Activated naive CD8-positive, alpha-beta T cell treated with anti-CD3 and anti-CD28 coated beads, Interleukin-2, amount 10 ng/mL, durations not matched to agents 7 days and 5 days (primary cell): ENCODE measurements around the gene PTGFR. TPM values are rescaled to one million over a fixed set of nuclear protein-coding genes. Genes with fewer than 3 reads are reported as not detected.

Source experiments
- ATAC-seq: fragments of 150-1000 bp; cut with Tn5 transposase; one replicate; pipeline ENCODE4 v1.10.0; 2021; ENCODE audit warnings: low read depth, moderate library complexity
- POLR2A ChIA-PET: fragments of 350-600 bp; sonication (Branson Sonifier 250); formaldehyde crosslinking; loops from one replicate; lab custom pipeline; 2021; ENCODE audit warnings: antibody characterized with exemption; lab: Charles Lee
- DNase-seq: peaks from one replicate; pipeline ENCODE4 v3.0.0; 2021
- H3K27ac Mint-ChIP-seq: one replicate; pipeline ENCODE4 v1.8.0; 2022; ENCODE audit warnings: mild to moderate bottlenecking, mixed read lengths
- H3K27me3 Mint-ChIP-seq: one replicate; pipeline ENCODE4 v1.8.0; 2022; ENCODE audit warnings: mild to moderate bottlenecking, moderate library complexity, mixed read lengths
- H3K36me3 Mint-ChIP-seq: one replicate; pipeline ENCODE4 v1.8.0; 2021; ENCODE audit warnings: mild to moderate bottlenecking, mixed read lengths
- H3K4me1 Mint-ChIP-seq: one replicate; pipeline ENCODE4 v1.8.0; 2021; ENCODE audit warnings: mixed read lengths
- H3K4me3 Mint-ChIP-seq: one replicate; pipeline ENCODE4 v1.8.0; 2022; ENCODE audit warnings: mild to moderate bottlenecking, moderate library complexity, mixed read lengths
- H3K9me3 Mint-ChIP-seq: one replicate; pipeline ENCODE4 v1.8.0; 2021; ENCODE audit warnings: mixed read lengths
- total RNA-seq, 2 experiments: library from RNA; stranded (reverse); gene quantifications; one replicate each; pipeline ENCODE4 v1.2.3, GENCODE V29; 2021

Gene PTGFR
- total RNA-seq, 2 experiments from 2014 or later, result not detected

GRCh38 chr1:78577257-78578100 lies 86.7 kb downstream of the PTGFR start:
- H3K4me3 Mint-ChIP-seq, result no peak overlapping the region
- DNase-seq (no peak), ATAC-seq (no peak)
- H3K9me3 Mint-ChIP-seq, result no peaks in the 10 kb centered on the region
- no peaks in the 10 kb centered on the region for H3K27me3 Mint-ChIP-seq
- H3K36me3 Mint-ChIP-seq, result no peaks in the 10 kb centered on the region
- H3K4me1 Mint-ChIP-seq, result no peaks in the 10 kb centered on the region
- POLR2A ChIA-PET, result no interaction called here
- H3K27ac Mint-ChIP-seq, result no peak overlapping the region

DNA sequence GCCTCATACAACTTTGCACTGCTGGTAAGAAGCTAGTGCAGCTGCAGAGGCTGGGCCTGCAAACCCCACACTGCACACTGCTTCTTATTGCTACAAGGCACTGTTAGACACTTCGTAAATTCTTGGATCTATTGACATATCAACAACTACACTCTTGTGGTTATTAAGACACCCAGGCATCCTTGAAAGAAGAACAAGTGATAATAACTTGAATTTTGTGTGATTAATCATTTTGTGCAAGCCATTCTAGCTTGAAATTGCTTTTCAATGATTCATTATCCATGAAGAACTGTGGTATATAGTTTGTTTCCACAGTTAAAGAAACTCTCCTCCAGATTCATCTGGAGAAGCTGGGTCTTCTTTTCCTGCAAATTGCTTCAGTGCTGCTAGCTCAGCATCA lies 95.8 kb downstream of the PTGFR start:
- ATAC-seq, result no peak
- Mint-ChIP-seq H3K27ac (no peak overlapping the region), H3K4me3 (no peak overlapping the region), H3K27me3 (peaks cover 20% of the 10 kb centered on the region), H3K4me1 (no peaks in the 10 kb centered on the region), H3K9me3 (no peaks in the 10 kb centered on the region), H3K36me3 (no peaks in the 10 kb centered on the region)
- POLR2A ChIA-PET, result no interaction called here
- DNase-seq, result no peak

DNA sequence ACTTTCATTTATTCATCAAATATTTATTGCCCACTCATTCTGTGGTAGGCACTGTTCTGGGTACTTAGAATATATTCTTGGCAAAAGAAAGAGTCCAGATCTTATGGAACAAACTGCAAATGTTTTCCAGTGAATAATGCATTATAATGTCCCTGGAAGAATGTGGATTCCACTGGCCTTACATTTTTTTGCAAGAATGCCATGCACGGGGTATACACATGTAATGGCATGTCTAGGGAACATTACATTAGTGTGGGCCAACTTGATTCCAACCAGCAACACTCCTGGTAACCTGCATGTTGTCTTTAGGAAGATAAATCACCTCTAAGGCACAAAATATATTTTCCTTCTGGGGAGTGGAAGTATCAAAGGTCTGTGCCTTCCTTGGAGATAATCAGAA lies 96.4 kb downstream of the PTGFR start:
- no peak overlapping the region for H3K27ac Mint-ChIP-seq
- ATAC-seq (no peak), DNase-seq (no peak)
- H3K36me3 Mint-ChIP-seq, result no peaks in the 10 kb centered on the region
- peaks cover 20% of the 10 kb centered on the region for H3K27me3 Mint-ChIP-seq
- no peak overlapping the region for H3K4me3 Mint-ChIP-seq
- H3K9me3 Mint-ChIP-seq, result no peaks in the 10 kb centered on the region
- no peaks in the 10 kb centered on the region for H3K4me1 Mint-ChIP-seq
- POLR2A ChIA-PET, result no interaction called here

Other genes with a start within 250 kb of the PTGFR start
- 100 to 1,000 TPM; 278 to 290 TPM for gene IFI44L, start 129.5 kb downstream of the PTGFR start, total RNA-seq
- gene IFI44, start 158.9 kb downstream of the PTGFR start, total RNA-seq, result 100 to 1,000 TPM; 180 to 186 TPM